Spleen (tissue), 11 donors: ENCODE results near the gene GNG7. TPM values are rescaled to one million over a fixed set of nuclear protein-coding genes. Genes with fewer than 3 reads are reported as not detected.

ENCODE experiments used
- DNase-seq: peaks from one replicate; pipeline ENCODE4 v3.0.0-alpha.2; 2020
- H3K27ac ChIP-seq, 8 donors: fragments of 200-600 bp; sonication (generic) in 7 of 8; 1 replicate in 4 of 8; 2 replicates in 4 of 8; pipeline versions ENCODE4 v1.5.0 to v1.8.0; 2016 to 2021; ENCODE audit warnings: inconsistent platforms in 4 of 8, mild to moderate bottlenecking in 4 of 8, moderate library complexity in 1 of 8
- H3K27me3 ChIP-seq, 7 donors: fragments of 200-600 bp; sonication (generic) in 6 of 7; replicated peaks in 1 of 7; 1 replicate in 4 of 7; 2 replicates in 3 of 7; pipeline versions ENCODE4 v1.5.0 to v1.8.0; 2016 to 2021; ENCODE audit warnings: inconsistent platforms in 3 of 7, mild to moderate bottlenecking in 1 of 7
- H3K36me3 ChIP-seq, 6 donors: fragments of 200-600 bp; sonication (generic) in 5 of 6; 1 replicate in 4 of 6; 2 replicates in 2 of 6; pipeline versions ENCODE4 v1.5.0 to v1.8.0; 2016 to 2021; ENCODE audit warnings: inconsistent platforms in 2 of 6
- H3K4me1 ChIP-seq, 6 donors: fragments of 200-600 bp; sonication (generic) in 5 of 6; 1 replicate in 3 of 6; 2 replicates in 3 of 6; pipeline versions ENCODE4 v1.5.0 to v1.8.0; 2016 to 2021; ENCODE audit warnings: inconsistent platforms in 3 of 6
- H3K4me3 ChIP-seq, 8 donors: fragments of 200-600 bp; sonication (generic) in 7 of 8; 1 replicate in 4 of 8; 2 replicates in 4 of 8; pipeline versions ENCODE4 v1.5.0 to v1.8.0; 2016 to 2021; ENCODE audit warnings: inconsistent platforms in 4 of 8, mild to moderate bottlenecking in 4 of 8, moderate library complexity in 2 of 8
- H3K9me3 ChIP-seq, 8 donors: fragments of 200-600 bp; sonication (generic) in 7 of 8; 1 replicate in 4 of 8; 2 replicates in 4 of 8; pipeline versions ENCODE4 v1.5.0 to v1.8.0; 2016 to 2021; ENCODE audit warnings: inconsistent platforms in 4 of 8
- POLR2A ChIP-seq, 3 donors: fragments of 450-650 bp; IDR thresholded peaks; one replicate each; pipeline ENCODE4 v1.5.1; 2017; ENCODE audit warnings: antibody characterized with exemption in 3 of 3, mild to moderate bottlenecking in 1 of 3
- POLR2AphosphoS5 ChIP-seq, 3 donors: sonication (generic); formaldehyde crosslinking; IDR thresholded peaks; one replicate each; pipeline ENCODE4 v1.5.1; 2017; ENCODE audit warnings: antibody characterized with exemption in 3 of 3
- WGBS, 5 donors: extraction: QIAGEN DNeasy Blood & Tissue Kit in 3 of 5; methylation state at CpG; one replicate each; pipeline versions ENCODE4 v1.1.5 to v1.1.7; 2013 to 2018; 5-methylcytosine and 5-hydroxymethylcytosine counted together
- intact Hi-C: fragments of 100-400 bp; cut with DNase I; formaldehyde crosslinking; loops from one replicate; pipeline ENCODE4 v1.15.0; 2023; ENCODE audit warnings: low total_unique reads
- polyA plus RNA-seq, 3 donors: library from polyadenylated mRNA; stranded (reverse); fragments of 200-250 nt; gene quantifications; one replicate each; pipeline ENCODE4 v1.2.1, GENCODE V29; 2013
- total RNA-seq, 7 donors: library from RNA; depleted of rRNA in 3 of 7; stranded (reverse); fragments of >200 nt in 3 of 7; fragmentation: NEBNext Ultra II Directional in 4 of 7; extraction: Animal tissue kit (Norgen Biotek cat#: 25700) in 4 of 7; gene quantifications; one replicate each; pipeline versions ENCODE4 v1.1.0 to v1.2.1, GENCODE V29; 2016 to 2021
- TF ChIP-seq, protein P1 (sequence below), 11 experiments: fragments of 200-600 bp in 7 of 11; fragments of 450-650 bp in 4 of 11; sonication (generic) in 4 of 11; IDR thresholded peaks in 8 of 11; conservative IDR thresholded peaks in 3 of 11; 1 replicate in 7 of 11; 2 replicates in 4 of 11; pipeline versions ENCODE4 v1.4.0 to v1.8.0; 2016 to 2021; ENCODE audit warnings: antibody characterized with exemption in 11 of 11, inconsistent platforms in 4 of 11, mild to moderate bottlenecking in 1 of 11
- donor health status: healthy with polysubstance abuse.
- donor health status: DM: no; HTN: no; CAD: no; lungs with moderate emphysema.
- donor health status: DM: no; HTN: no; CAD: no.
- donor health status: Bipolar disorder and iron deficiency.
- donor health status: healthy.
- donor health status: DM: no; HTN: no; CAD: no.
- donor health status: DM: yes; HTN: yes; CAD: no.

The GNG7 gene
- total and polyA plus RNA-seq, 10 donors, result 17.2 to 34.6 (median 18.9) TPM

- Histone ChIP-seq H3K9me3 (no peaks in the 10 kb centered on the region), H3K27me3 (no peaks in the 10 kb centered on the region), H3K27ac (peak overlapping the region; percentile 56 to 90 (median 78)), H3K4me3 (peak overlapping the region in 1 of 8 donors; percentile 33), H3K36me3 (no peaks in the 10 kb centered on the region), H3K4me1 (peaks cover 11 to 90% (median 65%) of the 10 kb centered on the region in 6 donors)
- no peak for DNase-seq
- TF ChIP-seq POLR2A (IDR thresholded peaks at IDR 0.05), result no peak
- TF ChIP-seq, protein P1, sequence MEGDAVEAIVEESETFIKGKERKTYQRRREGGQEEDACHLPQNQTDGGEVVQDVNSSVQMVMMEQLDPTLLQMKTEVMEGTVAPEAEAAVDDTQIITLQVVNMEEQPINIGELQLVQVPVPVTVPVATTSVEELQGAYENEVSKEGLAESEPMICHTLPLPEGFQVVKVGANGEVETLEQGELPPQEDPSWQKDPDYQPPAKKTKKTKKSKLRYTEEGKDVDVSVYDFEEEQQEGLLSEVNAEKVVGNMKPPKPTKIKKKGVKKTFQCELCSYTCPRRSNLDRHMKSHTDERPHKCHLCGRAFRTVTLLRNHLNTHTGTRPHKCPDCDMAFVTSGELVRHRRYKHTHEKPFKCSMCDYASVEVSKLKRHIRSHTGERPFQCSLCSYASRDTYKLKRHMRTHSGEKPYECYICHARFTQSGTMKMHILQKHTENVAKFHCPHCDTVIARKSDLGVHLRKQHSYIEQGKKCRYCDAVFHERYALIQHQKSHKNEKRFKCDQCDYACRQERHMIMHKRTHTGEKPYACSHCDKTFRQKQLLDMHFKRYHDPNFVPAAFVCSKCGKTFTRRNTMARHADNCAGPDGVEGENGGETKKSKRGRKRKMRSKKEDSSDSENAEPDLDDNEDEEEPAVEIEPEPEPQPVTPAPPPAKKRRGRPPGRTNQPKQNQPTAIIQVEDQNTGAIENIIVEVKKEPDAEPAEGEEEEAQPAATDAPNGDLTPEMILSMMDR (IDR thresholded peaks at IDR 0.05 in 8 of 11, conservative IDR thresholded peaks at IDR 0.05 in 3 of 11), result no peak
- no peak for TF ChIP-seq POLR2AphosphoS5 (IDR thresholded peaks at IDR 0.05)
- 59 to 74% (median 71%) methylated on average over 15 of the region's 15 CpGs for WGBS, 5 donors
- intact Hi-C loops, result no loop called here
Measured at GRCh38 chr19:2699413-2700140, 2.9 kb downstream of the GNG7 start.

DNA sequence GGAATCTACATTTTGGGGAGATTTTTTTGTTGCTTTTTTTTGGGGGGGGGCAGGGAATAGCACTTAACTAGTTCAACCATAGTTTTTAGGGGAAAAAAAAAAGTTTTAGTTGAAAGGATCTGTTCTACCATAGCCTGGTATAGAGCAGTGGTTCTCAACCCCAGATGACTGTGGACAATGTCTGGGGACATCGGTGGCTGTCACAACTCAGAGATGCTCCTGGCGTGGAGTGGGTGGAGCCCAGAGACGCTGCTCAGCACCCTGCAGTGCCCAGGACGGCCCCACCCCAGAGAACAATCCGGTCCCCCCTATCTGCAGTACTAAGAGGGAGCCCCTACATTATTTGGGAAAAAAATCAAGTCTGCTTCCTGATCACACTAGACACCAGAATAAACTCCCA, 8.3 kb downstream of the GNG7 start:
- no peaks in the 10 kb centered on the region for H3K27me3 ChIP-seq
- no peak for DNase-seq
- H3K4me1 ChIP-seq, result peaks cover 18 to 66% (median 50%) of the 10 kb centered on the region in 6 donors
- peaks cover 0 to 15% (median 2%) of the 10 kb centered on the region in 6 donors for H3K36me3 ChIP-seq
- H3K9me3 ChIP-seq, result no peaks in the 10 kb centered on the region
- H3K4me3 ChIP-seq, result peak overlapping the region in 1 of 8 donors; percentile 30
- peak overlapping the region in 5 of 8 donors; percentile 57 to 90 (median 82) for H3K27ac ChIP-seq
- intact Hi-C loops, result no loop called here
- 48 to 74% (median 62%) methylated on average over 5 of the region's 5 CpGs for WGBS, 5 donors
- no peak for TF ChIP-seq POLR2A (IDR thresholded peaks at IDR 0.05)
- no peak for TF ChIP-seq POLR2AphosphoS5 (IDR thresholded peaks at IDR 0.05)
- TF ChIP-seq, protein P1 (IDR thresholded peaks at IDR 0.05 in 8 of 11, conservative IDR thresholded peaks at IDR 0.05 in 3 of 11), result no peak

GRCh38 chr19:2693492-2694160, 8.9 kb downstream of the GNG7 start:
- no peak overlapping the region for H3K4me3 ChIP-seq
- H3K4me1 ChIP-seq, result peaks cover 17 to 60% (median 47%) of the 10 kb centered on the region in 6 donors
- H3K27me3 ChIP-seq, result no peaks in the 10 kb centered on the region
- peak; percentile 68 for DNase-seq
- TF ChIP-seq, protein P1 (IDR thresholded peaks at IDR 0.05 in 8 of 11, conservative IDR thresholded peaks at IDR 0.05 in 3 of 11), result no peak
- TF ChIP-seq POLR2A (IDR thresholded peaks at IDR 0.05) (no peak), POLR2AphosphoS5 (IDR thresholded peaks at IDR 0.05) (no peak)
- WGBS, 5 donors, result 52 to 65% (median 62%) methylated on average over 12 of the region's 12 CpGs
- no peaks in the 10 kb centered on the region for H3K9me3 ChIP-seq
- H3K36me3 ChIP-seq, result peaks cover 0 to 15% (median 2%) of the 10 kb centered on the region in 6 donors
- peak overlapping the region in 5 of 8 donors; percentile 57 to 90 (median 82) for H3K27ac ChIP-seq
- intact Hi-C loops, result no loop called here

DNA sequence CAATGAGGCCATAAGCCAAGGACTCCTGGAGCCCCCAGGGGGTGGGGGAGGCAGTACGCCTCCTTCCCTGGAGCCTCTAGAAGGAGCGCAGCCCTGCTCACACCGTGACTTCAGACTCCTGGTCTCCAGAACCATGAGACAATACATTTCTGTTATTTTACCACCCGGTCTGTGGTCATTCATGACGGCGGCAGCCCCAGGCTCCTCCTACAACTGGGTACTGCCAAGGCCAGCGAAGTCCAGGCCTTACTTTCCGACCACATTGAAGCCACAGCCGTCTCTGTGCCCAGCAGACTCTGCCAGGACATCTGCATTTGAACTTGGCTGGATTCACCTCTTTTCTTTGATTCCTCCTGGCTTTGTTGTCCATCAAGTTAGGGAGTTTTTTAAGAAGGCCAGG, 10.5 kb downstream of the GNG7 start:
- Histone ChIP-seq H3K27ac (no peak overlapping the region), H3K27me3 (no peaks in the 10 kb centered on the region), H3K4me3 (no peak overlapping the region), H3K36me3 (peaks cover 0 to 15% (median 2%) of the 10 kb centered on the region in 6 donors), H3K9me3 (no peaks in the 10 kb centered on the region), H3K4me1 (peaks cover 17 to 55% (median 36%) of the 10 kb centered on the region in 6 donors)
- DNase-seq, result no peak
- WGBS, 5 donors, result 85 to 90% (median 87%) methylated on average over 9 of the region's 9 CpGs
- intact Hi-C loops, result no loop called here
- TF ChIP-seq, protein P1 (IDR thresholded peaks at IDR 0.05 in 8 of 11, conservative IDR thresholded peaks at IDR 0.05 in 3 of 11), result no peak
- TF ChIP-seq POLR2AphosphoS5 (IDR thresholded peaks at IDR 0.05) (no peak), POLR2A (IDR thresholded peaks at IDR 0.05) (no peak)
